8988T (cell line): ENCODE measurements around the gene SCTR.
A peak's percentile ranks its signal among the peaks of the same experiment; 100 is the strongest.

Experiments used
- DNase-seq: peaks from one replicate; pipeline ENCODE4 v3.0.0; 2011

The SCTR gene

DNA sequence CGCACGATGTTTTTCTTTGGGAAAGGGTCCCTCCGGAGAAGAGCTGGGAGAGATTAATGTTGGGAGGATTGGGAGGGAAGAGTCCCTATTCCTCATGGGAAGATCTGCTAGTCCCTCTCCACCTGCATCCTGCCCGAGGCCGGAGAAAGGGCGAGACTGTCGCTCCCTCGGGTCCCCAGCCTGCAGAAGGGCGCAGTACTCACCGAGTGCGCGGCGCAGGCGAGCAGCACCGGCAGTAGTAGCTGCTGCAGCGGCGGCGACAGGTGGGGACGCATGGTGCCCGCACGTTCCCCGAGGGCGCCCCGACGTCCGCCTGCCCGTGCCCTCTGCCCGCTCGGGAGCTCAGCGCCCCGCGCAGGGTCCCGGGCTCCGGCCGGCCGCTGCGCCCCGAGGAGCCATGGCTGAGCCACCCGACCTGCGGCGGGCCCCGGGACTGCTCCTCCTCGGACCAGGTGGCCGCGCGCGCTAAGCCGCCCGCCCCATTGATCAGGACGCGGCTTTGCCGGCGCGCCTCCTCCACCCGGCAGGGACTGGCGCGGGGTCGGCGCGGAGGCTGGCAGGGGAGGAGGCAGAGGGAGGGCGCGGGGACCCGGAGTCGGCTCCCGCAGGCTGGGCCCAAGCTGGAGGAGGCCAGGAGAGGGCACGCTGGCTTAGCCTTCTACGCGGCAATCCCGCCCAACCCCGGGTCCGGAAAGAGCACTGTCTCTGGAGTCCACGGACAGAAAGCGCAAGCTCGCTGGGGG, at the start of gene SCTR:
TSS of gene SCTR (minus strand) at position 532 of the 743 bp plus-strand sequence. CDS start at position 275, 257 bp downstream.
- no peak for DNase-seq

GRCh38 chr2:119567292-119567691, 43.0 kb upstream of the SCTR start:
- no peak for DNase-seq

GRCh38 chr2:119565481-119565880, 41.2 kb upstream of the SCTR start:
- DNase-seq, result no peak

- no peak for DNase-seq
Measured at GRCh38 chr2:119553687-119554344, 29.5 kb upstream of the SCTR start.

GRCh38 chr2:119552902-119553301, 28.6 kb upstream of the SCTR start:
- no peak for DNase-seq

DNA sequence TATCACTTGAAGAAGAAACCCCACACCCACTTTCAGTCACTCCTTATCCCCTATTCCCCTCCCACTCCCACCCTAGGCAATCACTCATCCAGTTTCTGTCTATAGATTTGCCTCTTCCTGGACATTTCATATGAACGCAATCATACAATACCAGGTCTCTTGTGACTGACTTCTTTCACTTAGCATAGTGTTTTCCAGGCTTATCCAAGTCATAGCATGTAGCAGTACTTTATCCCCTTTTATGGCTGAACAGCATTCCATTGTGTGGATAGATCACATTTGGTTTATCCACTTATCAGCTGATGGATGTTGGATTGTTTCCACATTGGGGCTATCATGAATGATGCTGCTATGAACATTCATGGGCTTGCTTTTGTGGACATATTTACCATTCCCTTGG, 26.6 kb upstream of the SCTR start:
- DNase-seq, result no peak

DNA sequence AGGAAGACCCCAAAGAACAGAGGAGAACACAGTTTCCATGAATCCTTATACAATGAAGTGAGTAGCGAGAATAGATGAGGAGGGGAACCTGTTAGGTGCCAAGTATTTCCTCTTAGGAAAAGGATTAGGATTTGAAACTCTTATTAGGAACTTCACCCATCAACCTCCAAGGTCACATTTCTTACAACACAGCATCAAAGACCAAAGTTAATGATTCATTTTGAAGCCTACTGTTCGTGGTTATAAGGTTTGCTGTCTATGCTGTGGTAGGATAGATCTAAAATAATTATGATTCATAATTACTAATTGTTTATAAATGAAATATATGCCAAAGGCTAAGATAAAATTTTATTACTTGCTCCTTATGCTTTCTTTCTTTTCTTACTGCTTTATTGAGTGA, 26.1 kb upstream of the SCTR start:
- no peak for DNase-seq

- DNase-seq, result no peak
Measured at GRCh38 chr2:119549241-119549640, 25.0 kb upstream of the SCTR start.

- DNase-seq, result no peak
Measured at GRCh38 chr2:119548516-119549120, 24.3 kb upstream of the SCTR start.

GRCh38 chr2:119546447-119546767, 22.1 kb upstream of the SCTR start:
- no peak for DNase-seq

DNA sequence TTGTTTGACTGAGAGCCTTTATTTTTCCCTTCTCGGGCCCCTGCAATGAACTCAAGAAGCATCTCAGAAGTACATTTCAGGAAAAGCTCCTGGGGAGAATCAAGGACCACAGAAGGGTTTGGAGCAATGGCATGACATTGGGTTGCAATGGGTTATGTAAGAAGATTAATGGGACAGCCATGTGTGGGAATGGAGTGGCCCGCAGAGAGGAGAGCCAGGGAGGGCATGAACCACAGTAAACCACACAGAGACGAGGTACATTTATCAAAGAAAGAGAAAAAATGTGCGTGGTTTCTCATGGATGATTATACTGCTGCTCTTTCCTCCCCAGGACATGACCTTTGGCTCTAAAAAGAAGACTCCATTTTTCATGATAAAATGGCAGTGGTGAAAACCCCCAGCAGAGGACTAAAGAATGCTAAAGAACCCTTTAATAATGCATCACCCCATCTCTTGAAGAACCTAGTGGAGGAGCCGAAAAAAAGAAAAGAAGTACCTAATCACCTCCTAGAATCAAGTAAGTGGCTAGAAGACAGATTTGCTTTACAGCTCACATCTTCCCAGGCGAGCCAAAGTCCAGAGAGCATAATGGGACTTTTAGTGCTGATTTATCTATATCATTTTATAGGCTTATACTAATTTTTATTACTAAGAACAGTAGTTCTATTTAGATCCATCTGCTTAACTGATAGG, 21.6 kb upstream of the SCTR start:
- no peak for DNase-seq

- DNase-seq, result no peak
Measured at GRCh38 chr2:119544939-119545475, 20.7 kb upstream of the SCTR start.

DNA sequence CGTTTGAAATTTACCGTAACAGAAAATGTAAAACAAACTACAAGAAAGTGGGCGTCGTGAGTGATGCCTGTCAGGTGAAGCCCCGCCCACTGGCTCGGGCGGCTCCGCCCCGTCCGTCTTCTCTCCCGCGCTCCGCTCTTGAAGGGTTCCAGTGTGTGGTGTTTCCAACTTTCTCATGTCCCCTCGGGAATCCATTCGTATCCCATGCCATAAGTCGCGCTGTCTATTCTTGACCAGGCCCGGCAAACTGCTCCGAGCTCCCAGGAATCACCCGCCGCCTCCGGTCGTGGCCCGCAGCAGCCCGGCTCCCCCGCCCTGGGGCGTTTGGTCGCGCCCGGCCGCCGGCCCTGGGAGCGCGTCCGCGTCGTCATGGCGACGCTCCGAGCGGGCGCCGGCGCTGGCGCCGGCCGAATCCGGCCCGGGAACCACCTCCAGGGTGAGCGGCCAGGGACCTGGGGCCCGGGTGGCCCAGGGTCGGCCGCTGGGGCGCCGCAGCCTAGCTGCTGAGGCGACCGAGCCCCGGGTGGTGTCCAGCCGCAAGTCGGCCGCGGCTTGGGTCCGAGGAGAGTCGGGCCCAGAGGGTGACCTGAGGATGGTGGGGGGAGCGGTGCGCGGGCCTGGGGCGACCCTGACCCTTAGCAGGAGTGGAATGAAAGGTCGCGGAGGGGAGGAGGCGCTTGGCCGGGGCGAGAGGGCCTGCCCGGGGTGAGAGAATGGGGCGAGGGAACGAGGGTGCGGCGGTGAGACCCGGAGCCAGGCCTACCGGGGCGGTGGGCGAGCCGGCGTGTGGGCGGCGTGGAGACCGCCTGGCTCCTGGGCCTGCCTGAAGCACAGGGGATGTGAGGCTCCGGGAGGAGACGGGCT, 20.0 kb upstream of the SCTR start, which contains the start of gene CFAP221:
TSS of gene CFAP221 (plus strand) at position 375 of the 864 bp plus-strand sequence. CDS start 1,683 bp downstream, outside the sequence.
- DNase-seq, result peak; percentile 75

DNA sequence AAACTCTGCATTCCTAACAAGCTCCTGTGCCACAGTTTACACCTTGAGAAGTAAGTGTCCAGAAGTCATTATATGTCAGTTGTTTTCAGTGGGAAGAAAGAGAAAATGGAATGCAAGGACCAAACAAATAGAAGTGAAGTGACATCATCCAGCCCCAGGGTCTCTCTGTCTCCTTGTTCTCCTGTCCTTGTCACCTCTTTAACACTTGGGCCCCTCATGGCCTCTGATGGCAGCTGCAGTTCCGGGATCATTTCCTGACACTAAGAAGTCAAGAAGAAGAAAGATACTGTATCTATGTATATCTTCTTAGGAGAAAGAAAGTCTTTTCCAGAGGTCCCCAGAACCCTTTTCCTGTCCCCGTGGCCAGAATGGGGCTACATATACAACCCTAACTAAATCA, 17.2 kb upstream of the SCTR start:
- no peak for DNase-seq

DNA sequence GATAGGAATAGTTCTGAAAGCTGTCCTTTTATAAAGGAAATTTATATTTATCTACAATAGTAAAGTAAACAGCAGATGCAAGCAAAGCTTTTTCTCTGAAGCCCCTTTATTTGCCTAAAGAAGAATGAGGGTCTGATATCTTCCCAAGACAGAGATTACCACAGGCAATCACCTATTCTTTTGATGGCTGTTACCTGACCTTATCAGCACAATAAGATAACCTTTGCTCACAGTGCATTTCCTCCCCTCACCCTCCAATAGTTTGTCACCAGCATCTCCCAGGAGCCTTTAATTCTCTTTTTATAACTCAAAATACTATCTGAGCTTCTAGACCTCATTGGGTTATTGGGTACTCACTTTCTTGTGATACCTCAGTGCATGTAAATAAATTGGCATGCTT, 13.5 kb upstream of the SCTR start:
- no peak for DNase-seq

GRCh38 chr2:119536707-119537106, 12.4 kb upstream of the SCTR start:
- no peak for DNase-seq

DNA sequence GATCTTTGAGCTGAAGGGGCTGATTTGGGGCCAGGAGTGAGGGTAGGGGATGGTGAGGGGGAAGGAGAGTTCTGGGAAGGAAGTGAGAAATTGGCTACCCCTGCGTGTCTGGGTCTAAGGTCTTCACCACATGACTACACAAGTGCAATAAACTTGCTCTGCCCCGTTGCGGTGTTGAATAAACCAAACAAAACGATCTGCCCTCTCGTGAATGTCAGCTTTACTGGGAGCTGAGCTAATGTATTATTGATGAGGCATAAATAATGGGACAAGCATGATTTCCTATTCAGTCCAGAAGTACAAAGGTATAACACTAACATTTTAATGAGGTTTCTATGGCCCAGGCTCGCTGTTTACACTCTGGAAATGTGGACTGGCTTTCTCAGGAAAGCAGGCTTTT, 11.9 kb upstream of the SCTR start:
- no peak for DNase-seq

- no peak for DNase-seq
Measured at GRCh38 chr2:119533560-119533959, 9.3 kb upstream of the SCTR start.

DNA sequence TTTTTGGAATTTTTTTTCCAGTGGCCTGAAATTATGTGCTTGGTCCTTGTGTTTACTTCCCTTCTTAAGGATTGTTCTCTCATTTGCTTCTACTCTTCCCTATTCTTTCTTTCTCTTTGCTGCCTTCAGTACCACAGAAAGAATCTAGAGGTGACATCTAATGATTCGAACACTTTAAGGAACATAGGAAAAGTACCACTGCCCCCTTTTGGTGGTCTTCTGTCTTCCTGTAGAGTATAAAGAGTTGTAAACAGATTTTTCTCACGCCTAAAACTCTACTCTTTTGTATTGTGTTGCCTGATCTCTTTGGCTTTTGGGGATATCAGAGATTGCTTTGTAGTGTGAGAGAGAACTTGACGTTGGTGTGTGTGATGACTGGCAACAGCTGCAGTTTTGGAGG, 7.0 kb upstream of the SCTR start:
- DNase-seq, result no peak

DNA sequence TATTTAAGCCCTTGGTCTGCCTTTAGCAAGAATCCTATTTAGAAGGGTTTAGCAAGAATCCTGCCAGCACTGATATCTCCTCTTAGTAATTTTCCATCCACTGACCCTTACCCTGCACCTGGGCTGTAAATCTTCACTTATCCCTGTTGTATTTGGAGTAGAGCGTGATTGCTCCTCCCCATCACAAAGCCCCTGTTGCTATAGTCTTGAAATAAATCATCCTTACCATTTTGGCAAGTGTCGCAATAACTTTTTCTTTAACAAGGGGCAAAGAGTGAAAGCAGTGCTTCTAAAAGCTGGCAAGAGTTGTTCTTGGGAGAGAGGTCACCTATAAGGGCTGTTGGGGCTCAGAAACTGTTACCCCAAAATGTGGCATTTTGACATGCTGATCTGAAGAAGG, 3.7 kb upstream of the SCTR start:
- DNase-seq, result no peak

DNA sequence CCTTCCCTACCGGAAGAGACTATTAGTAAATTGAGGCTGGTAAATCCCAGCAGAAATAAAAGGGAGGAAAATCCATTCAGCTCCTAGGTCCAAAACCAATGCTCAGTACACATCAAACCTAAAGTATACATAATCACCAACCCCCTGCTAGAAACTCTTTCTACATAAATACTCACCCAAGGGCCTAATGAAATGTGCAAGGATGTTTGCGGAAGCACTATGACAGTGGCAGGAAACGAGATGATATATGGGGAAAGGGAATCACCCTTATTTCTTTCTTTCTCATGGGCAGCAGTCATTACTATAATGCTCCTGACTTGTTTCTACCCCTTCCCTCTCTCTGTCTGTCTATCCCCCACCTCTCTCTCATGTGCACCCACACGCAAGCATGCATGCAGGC, 1.3 kb upstream of the SCTR start:
- no peak for DNase-seq

GRCh38 chr2:119523383-119523951, 816 bp downstream of the SCTR start:
- no peak for DNase-seq
